ENCODE data around the gene HOXC12. TPM values are rescaled to one million over a fixed set of nuclear protein-coding genes. Genes with fewer than 3 reads are reported as not detected.

HOXC12 gene
- total RNA-seq, 1 donor from 2014 or later, result not detected

- Mint-ChIP-seq H3K4me1 (no peaks in the 10 kb centered on the region), H3K27ac (no peak overlapping the region), H3K27me3 (ENCODE audit: low read depth) (peaks cover 100% of the 10 kb centered on the region), H3K4me3 (no peak overlapping the region), H3K9me3 (peaks cover 3% of the 10 kb centered on the region), H3K36me3 (no peaks in the 10 kb centered on the region)
- no peak for TF ChIP-seq CTCF (IDR thresholded peaks at IDR 0.05; ENCODE audit: unreplicated experiment)
- DNase-seq (ENCODE audit: low spot score in 2 of 2, unreplicated experiment in 2 of 2), result no peak
Observed at GRCh38 chr12:53928054-53928835, 26.5 kb upstream of the HOXC12 start.

GRCh38 chr12:53929527-53929926 is 25.2 kb upstream of the HOXC12 start:
- no peaks in the 10 kb centered on the region for H3K36me3 Mint-ChIP-seq
- DNase-seq (ENCODE audit: low spot score in 2 of 2, unreplicated experiment in 2 of 2), result no peak
- H3K9me3 Mint-ChIP-seq, result peaks cover 3% of the 10 kb centered on the region
- peaks cover 100% of the 10 kb centered on the region for H3K27me3 Mint-ChIP-seq (ENCODE audit: low read depth)
- no peak overlapping the region for H3K27ac Mint-ChIP-seq
- no peak for TF ChIP-seq CTCF (IDR thresholded peaks at IDR 0.05; ENCODE audit: unreplicated experiment)
- no peak overlapping the region for H3K4me3 Mint-ChIP-seq
- no peaks in the 10 kb centered on the region for H3K4me1 Mint-ChIP-seq

- H3K9me3 Mint-ChIP-seq, result peaks cover 3% of the 10 kb centered on the region
- no peak for DNase-seq (ENCODE audit: low spot score in 2 of 2, unreplicated experiment in 2 of 2)
- no peak overlapping the region for H3K27ac Mint-ChIP-seq
- peaks cover 2% of the 10 kb centered on the region for H3K4me1 Mint-ChIP-seq
- peaks cover 100% of the 10 kb centered on the region for H3K27me3 Mint-ChIP-seq (ENCODE audit: low read depth)
- H3K36me3 Mint-ChIP-seq, result no peaks in the 10 kb centered on the region
- TF ChIP-seq CTCF (IDR thresholded peaks at IDR 0.05; ENCODE audit: unreplicated experiment), result no peak
- no peak overlapping the region for H3K4me3 Mint-ChIP-seq
Observed at GRCh38 chr12:53930591-53931255, 24.0 kb upstream of the HOXC12 start.

GRCh38 chr12:53931844-53932581 is 22.7 kb upstream of the HOXC12 start:
- no peak for DNase-seq (ENCODE audit: low spot score in 2 of 2, unreplicated experiment in 2 of 2)
- Mint-ChIP-seq H3K36me3 (no peaks in the 10 kb centered on the region), H3K27me3 (ENCODE audit: low read depth) (peaks cover 100% of the 10 kb centered on the region), H3K9me3 (peaks cover 3% of the 10 kb centered on the region), H3K4me3 (no peak overlapping the region), H3K4me1 (peaks cover 3% of the 10 kb centered on the region), H3K27ac (no peak overlapping the region)
- no peak for TF ChIP-seq CTCF (IDR thresholded peaks at IDR 0.05; ENCODE audit: unreplicated experiment)

GRCh38 chr12:53932915-53933314 is 21.8 kb upstream of the HOXC12 start:
- Mint-ChIP-seq H3K4me1 (peaks cover 3% of the 10 kb centered on the region), H3K9me3 (peaks cover 3% of the 10 kb centered on the region), H3K27me3 (ENCODE audit: low read depth) (peaks cover 100% of the 10 kb centered on the region), H3K27ac (no peak overlapping the region), H3K4me3 (no peak overlapping the region), H3K36me3 (no peaks in the 10 kb centered on the region)
- TF ChIP-seq CTCF (IDR thresholded peaks at IDR 0.05; ENCODE audit: unreplicated experiment), result no peak
- no peak for DNase-seq (ENCODE audit: low spot score in 2 of 2, unreplicated experiment in 2 of 2)
